Activated CD4-positive, alpha-beta T cell treated with anti-CD3 and anti-CD28 coated beads, Interleukin-2, amount 10 ng/mL, durations not matched to agents 7 days and 5 days (primary cell): Measurements from ENCODE around the gene ORAI2. TPM values are rescaled to one million over a fixed set of nuclear protein-coding genes. Genes with fewer than 3 reads are reported as not detected.
"Not testable (repeated sequence)": the region's sequence is repeated elsewhere in the genome, so short reads cannot be mapped to it uniquely, and the experiment has no call there.

ENCODE experiments used
- CTCF ChIA-PET: fragments of 350-600 bp; sonication (Branson Sonifier 250); formaldehyde crosslinking; loops from one replicate; lab custom pipeline; 2021; ENCODE audit warnings: antibody characterized with exemption; lab: Charles Lee
- POLR2A ChIA-PET: fragments of 350-600 bp; sonication (Branson Sonifier 250); formaldehyde crosslinking; loops from one replicate; lab custom pipeline; 2021; ENCODE audit warnings: antibody characterized with exemption; lab: Charles Lee
- DNase-seq: peaks from one replicate; pipeline ENCODE4 v3.0.0-alpha.2; 2020
- H3K27ac Mint-ChIP-seq: one replicate; pipeline ENCODE4 v1.8.0; 2021; ENCODE audit warnings: mild to moderate bottlenecking, moderate library complexity, mixed read lengths
- H3K27me3 Mint-ChIP-seq: one replicate; pipeline ENCODE4 v1.8.0; 2021; ENCODE audit warnings: mixed read lengths
- H3K36me3 Mint-ChIP-seq: one replicate; pipeline ENCODE4 v1.8.0; 2021; ENCODE audit warnings: low read depth, mixed read lengths
- H3K4me1 Mint-ChIP-seq: one replicate; pipeline ENCODE4 v1.8.0; 2021; ENCODE audit warnings: mixed read lengths
- H3K4me3 Mint-ChIP-seq: one replicate; pipeline ENCODE4 v1.8.0; 2021; ENCODE audit warnings: mild to moderate bottlenecking, moderate library complexity, mixed read lengths
- H3K9me3 Mint-ChIP-seq: one replicate; pipeline ENCODE4 v1.8.0; 2021; ENCODE audit warnings: mixed read lengths
- total RNA-seq, 2 experiments: library from RNA; stranded (reverse); gene quantifications; one replicate each; pipeline ENCODE4 v1.2.3, GENCODE V29; 2021

ORAI2 gene
- total RNA-seq, 2 experiments from 2014 or later, result 61.2 to 63.7 TPM

GRCh38 chr7:102403563-102403962 lies 29.8 kb upstream of the ORAI2 start:
- Mint-ChIP-seq H3K4me3 (no peak overlapping the region), H3K27me3 (no peaks in the 10 kb centered on the region), H3K36me3 (peaks cover 56% of the 10 kb centered on the region), H3K9me3 (no peaks in the 10 kb centered on the region), H3K4me1 (peaks cover 9% of the 10 kb centered on the region), H3K27ac (no peak overlapping the region)
- POLR2A ChIA-PET, result no interaction called here
- DNase-seq, result no peak
- CTCF ChIA-PET, result interaction anchor here (0.7 to 1.9 kb wide), 3 partner anchors 11 to 37 kb away, joined by 3 to 14 read pairs (median 7); no protein-coding TSS in a partner anchor

GRCh38 chr7:102404005-102404861 lies 29.1 kb upstream of the ORAI2 start:
- Mint-ChIP-seq H3K36me3 (peaks cover 57% of the 10 kb centered on the region), H3K27ac (peak overlapping the region; percentile 61), H3K27me3 (no peaks in the 10 kb centered on the region), H3K4me3 (no peak overlapping the region), H3K4me1 (peaks cover 9% of the 10 kb centered on the region), H3K9me3 (no peaks in the 10 kb centered on the region)
- POLR2A ChIA-PET, result no interaction called here
- DNase-seq, result peak; percentile 57
- CTCF ChIA-PET, result interaction anchor here (0.6 to 2.1 kb wide), 13 partner anchors 9 to 935 kb away, joined by 3 to 14 read pairs (median 6); no protein-coding TSS in a partner anchor

GRCh38 chr7:102404862-102405188 lies 28.6 kb upstream of the ORAI2 start:
- H3K36me3 Mint-ChIP-seq, result peaks cover 59% of the 10 kb centered on the region
- CTCF ChIA-PET, result interaction anchor here (0.6 to 2.1 kb wide), 12 partner anchors 8 to 936 kb away, joined by 3 to 14 read pairs (median 6); no protein-coding TSS in a partner anchor
- H3K4me1 Mint-ChIP-seq, DNase-seq, H3K4me3 Mint-ChIP-seq, H3K27me3 Mint-ChIP-seq, H3K9me3 Mint-ChIP-seq, POLR2A ChIA-PET: not testable (repeated sequence)
- H3K27ac Mint-ChIP-seq, result peak overlapping the region; percentile 61

GRCh38 chr7:102407910-102408309 lies 25.5 kb upstream of the ORAI2 start:
- no peak for DNase-seq
- Mint-ChIP-seq H3K27ac (no peak overlapping the region), H3K4me1 (peaks cover 19% of the 10 kb centered on the region), H3K36me3 (peaks cover 63% of the 10 kb centered on the region), H3K9me3 (no peaks in the 10 kb centered on the region), H3K27me3 (no peaks in the 10 kb centered on the region), H3K4me3 (no peak overlapping the region)
- ChIA-PET CTCF (interaction anchor here (1.0 to 1.3 kb wide), 3 partner anchors 10 to 42 kb away, joined by 3 to 4 read pairs (median 3); no protein-coding TSS in a partner anchor), POLR2A (no interaction called here)

- DNase-seq, H3K4me3 Mint-ChIP-seq, H3K27me3 Mint-ChIP-seq, H3K9me3 Mint-ChIP-seq, H3K27ac Mint-ChIP-seq, POLR2A ChIA-PET: not testable (repeated sequence)
- CTCF ChIA-PET, result interaction anchor here (0.7 to 1.3 kb wide), 3 partner anchors 10 to 594 kb away, joined by 3 to 4 read pairs (median 3); no protein-coding TSS in a partner anchor
- peaks cover 23% of the 10 kb centered on the region for H3K4me1 Mint-ChIP-seq
- H3K36me3 Mint-ChIP-seq, result peaks cover 62% of the 10 kb centered on the region
Observed at GRCh38 chr7:102408530-102408929, 24.8 kb upstream of the ORAI2 start.

GRCh38 chr7:102409340-102409739 lies 24.0 kb upstream of the ORAI2 start:
- Mint-ChIP-seq H3K27me3 (no peaks in the 10 kb centered on the region), H3K9me3 (no peaks in the 10 kb centered on the region), H3K4me3 (no peak overlapping the region), H3K36me3 (peaks cover 68% of the 10 kb centered on the region), H3K27ac (no peak overlapping the region), H3K4me1 (peaks cover 28% of the 10 kb centered on the region)
- DNase-seq, result no peak
- ChIA-PET CTCF (interaction anchor here (0.7 to 1.5 kb wide), 2 partner anchors 47 to 595 kb away, joined by 3 to 6 read pairs; no protein-coding TSS in a partner anchor), POLR2A (no interaction called here)

GRCh38 chr7:102410123-102410522 lies 23.3 kb upstream of the ORAI2 start:
- ChIA-PET CTCF (interaction anchor here (1.5 to 2.1 kb wide), 2 partner anchors 12 to 46 kb away, joined by 6 to 7 read pairs; no protein-coding TSS in a partner anchor), POLR2A (no interaction called here)
- H3K27ac Mint-ChIP-seq, result peak overlapping the region; percentile 66
- H3K36me3 Mint-ChIP-seq, result peaks cover 69% of the 10 kb centered on the region
- peaks cover 31% of the 10 kb centered on the region for H3K4me1 Mint-ChIP-seq
- H3K4me3 Mint-ChIP-seq, result no peak overlapping the region
- DNase-seq, result no peak
- H3K27me3 Mint-ChIP-seq, result no peaks in the 10 kb centered on the region
- H3K9me3 Mint-ChIP-seq, result no peaks in the 10 kb centered on the region

GRCh38 chr7:102410918-102411317 lies 22.5 kb upstream of the ORAI2 start:
- H3K36me3 Mint-ChIP-seq, result peaks cover 71% of the 10 kb centered on the region
- peak overlapping the region; percentile 19 for H3K27ac Mint-ChIP-seq

GRCh38 chr7:102412548-102412947 lies 20.8 kb upstream of the ORAI2 start:
- POLR2A ChIA-PET, result no interaction called here
- Mint-ChIP-seq H3K4me3 (no peak overlapping the region), H3K27me3 (no peaks in the 10 kb centered on the region), H3K4me1 (peaks cover 55% of the 10 kb centered on the region), H3K36me3 (peaks cover 75% of the 10 kb centered on the region), H3K9me3 (no peaks in the 10 kb centered on the region), H3K27ac (no peak overlapping the region)
- CTCF ChIA-PET, result interaction anchor here (0.6 to 1.7 kb wide), 9 partner anchors 8 to 44 kb away, joined by 3 to 20 read pairs (median 3); no protein-coding TSS in a partner anchor
- peak; percentile 60 for DNase-seq

More at GRCh38 chr7:102410918-102411317, 22.5 kb upstream of the ORAI2 start:
- H3K4me3 Mint-ChIP-seq, result no peak overlapping the region
- ChIA-PET POLR2A (no interaction called here), CTCF (interaction anchor here (2.1 kb wide), 1 partner anchor 13 kb away, joined by 7 read pairs; no protein-coding TSS in a partner anchor)
- H3K27me3 Mint-ChIP-seq, result no peaks in the 10 kb centered on the region
- H3K9me3 Mint-ChIP-seq, result no peaks in the 10 kb centered on the region
- peaks cover 39% of the 10 kb centered on the region for H3K4me1 Mint-ChIP-seq
- DNase-seq, result no peak

GRCh38 chr7:102413091-102413490 lies 20.3 kb upstream of the ORAI2 start:
- H3K4me1 Mint-ChIP-seq, result peaks cover 55% of the 10 kb centered on the region
- POLR2A ChIA-PET, result no interaction called here
- CTCF ChIA-PET, result interaction anchor here (0.6 to 1.7 kb wide), 9 partner anchors 9 to 43 kb away, joined by 3 to 20 read pairs (median 3); no protein-coding TSS in a partner anchor
- no peaks in the 10 kb centered on the region for H3K9me3 Mint-ChIP-seq
- no peaks in the 10 kb centered on the region for H3K27me3 Mint-ChIP-seq
- no peak overlapping the region for H3K27ac Mint-ChIP-seq
- no peak overlapping the region for H3K4me3 Mint-ChIP-seq
- no peak for DNase-seq
- H3K36me3 Mint-ChIP-seq, result peaks cover 69% of the 10 kb centered on the region

- CTCF ChIA-PET, result interaction anchor here (1.0 to 2.9 kb wide), 4 partner anchors 9 to 142 kb away, joined by 3 to 14 read pairs (median 4); no protein-coding TSS in a partner anchor
- POLR2A ChIA-PET, result no interaction called here
- Mint-ChIP-seq H3K4me1 (peaks cover 59% of the 10 kb centered on the region), H3K4me3 (no peak overlapping the region), H3K27me3 (no peaks in the 10 kb centered on the region), H3K9me3 (no peaks in the 10 kb centered on the region), H3K36me3 (peaks cover 68% of the 10 kb centered on the region), H3K27ac (peak overlapping the region; percentile 75)
- DNase-seq, result no peak
Observed at GRCh38 chr7:102413611-102414010, 19.8 kb upstream of the ORAI2 start.

- H3K4me3 Mint-ChIP-seq, result peak overlapping the region; percentile 63
- H3K9me3 Mint-ChIP-seq, result no peaks in the 10 kb centered on the region
- peaks cover 66% of the 10 kb centered on the region for H3K36me3 Mint-ChIP-seq
- ChIA-PET POLR2A (interaction anchor here (1.4 to 1.9 kb wide), 2 partner anchors 10 to 17 kb away, joined by 6 to 10 read pairs; partner anchors contain the start of gene ORAI2), CTCF (interaction anchor here (0.7 to 2.9 kb wide), 10 partner anchors 9 to 790 kb away, joined by 3 to 16 read pairs (median 6); partner anchors contain the start of gene ORAI2)
- no peaks in the 10 kb centered on the region for H3K27me3 Mint-ChIP-seq
- peaks cover 71% of the 10 kb centered on the region for H3K4me1 Mint-ChIP-seq
- H3K27ac Mint-ChIP-seq, result peak overlapping the region; percentile 99
- peak; percentile 75 for DNase-seq
Observed at GRCh38 chr7:102415685-102416225, 17.6 kb upstream of the ORAI2 start.
